ENCODE results near the gene FSIP1. TPM values are rescaled to one million over a fixed set of nuclear protein-coding genes. Genes with fewer than 3 reads are reported as not detected.

FSIP1 gene
- polyA plus RNA-seq, 3 donors, result 0.10 to 0.48 (median 0.21) TPM

DNA sequence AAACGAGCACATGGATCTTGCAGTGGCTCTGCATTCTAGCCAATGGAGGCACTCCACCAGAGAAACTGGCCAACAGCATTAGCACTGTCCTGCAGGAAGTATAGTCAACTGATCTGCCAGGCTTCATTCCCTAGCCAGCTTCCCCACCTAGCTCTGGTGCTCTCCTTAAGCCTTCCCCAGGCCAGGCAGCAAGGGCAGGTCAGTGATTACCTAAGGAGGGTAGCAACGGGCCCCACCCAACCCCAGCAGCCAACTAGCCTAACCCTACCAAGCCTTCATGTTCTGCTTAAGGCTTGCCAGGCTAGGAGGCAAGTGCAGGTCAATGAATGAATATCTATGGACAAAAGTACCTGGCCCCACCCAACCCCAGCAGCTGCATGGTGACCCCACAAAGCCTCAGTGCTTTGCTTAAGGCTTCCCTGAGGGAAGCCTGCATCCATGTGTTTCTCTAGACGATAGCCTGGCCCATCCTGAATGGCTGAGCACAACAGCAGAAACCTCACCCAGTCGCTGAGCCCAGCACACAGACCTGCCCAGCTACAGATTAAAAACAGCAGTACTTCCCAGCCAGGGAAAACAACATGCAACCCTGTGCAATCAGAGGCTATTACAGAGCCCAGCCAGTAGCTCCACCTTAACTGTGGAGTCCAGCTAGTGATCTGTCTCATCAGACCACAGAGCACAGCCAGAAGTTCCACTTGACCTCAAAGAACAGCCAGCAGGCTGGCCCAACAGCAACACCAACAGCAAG is 173.3 kb downstream of the FSIP1 start:
- H3K9ac ChIP-seq (ENCODE audit: insufficient read depth, low read length, poor library complexity, severe bottlenecking), result no peak overlapping the region
- H2AFZ ChIP-seq (ENCODE audit: insufficient read depth, low read depth, low read length, poor library complexity, severe bottlenecking), result no peak overlapping the region
- no peaks in the 10 kb centered on the region for H3K36me3 ChIP-seq (replicated peaks in 1 of 2; ENCODE audit: control insufficient read depth in 1 of 2, insufficient read depth in 2 of 2, low read length in 2 of 2)
- DNase-seq, result no peak
- no peaks in the 10 kb centered on the region for H3K4me1 ChIP-seq (ENCODE audit: control insufficient read depth in 1 of 2, insufficient read depth in 2 of 2, low read length in 2 of 2)
- TF ChIP-seq, protein P1, sequence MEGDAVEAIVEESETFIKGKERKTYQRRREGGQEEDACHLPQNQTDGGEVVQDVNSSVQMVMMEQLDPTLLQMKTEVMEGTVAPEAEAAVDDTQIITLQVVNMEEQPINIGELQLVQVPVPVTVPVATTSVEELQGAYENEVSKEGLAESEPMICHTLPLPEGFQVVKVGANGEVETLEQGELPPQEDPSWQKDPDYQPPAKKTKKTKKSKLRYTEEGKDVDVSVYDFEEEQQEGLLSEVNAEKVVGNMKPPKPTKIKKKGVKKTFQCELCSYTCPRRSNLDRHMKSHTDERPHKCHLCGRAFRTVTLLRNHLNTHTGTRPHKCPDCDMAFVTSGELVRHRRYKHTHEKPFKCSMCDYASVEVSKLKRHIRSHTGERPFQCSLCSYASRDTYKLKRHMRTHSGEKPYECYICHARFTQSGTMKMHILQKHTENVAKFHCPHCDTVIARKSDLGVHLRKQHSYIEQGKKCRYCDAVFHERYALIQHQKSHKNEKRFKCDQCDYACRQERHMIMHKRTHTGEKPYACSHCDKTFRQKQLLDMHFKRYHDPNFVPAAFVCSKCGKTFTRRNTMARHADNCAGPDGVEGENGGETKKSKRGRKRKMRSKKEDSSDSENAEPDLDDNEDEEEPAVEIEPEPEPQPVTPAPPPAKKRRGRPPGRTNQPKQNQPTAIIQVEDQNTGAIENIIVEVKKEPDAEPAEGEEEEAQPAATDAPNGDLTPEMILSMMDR (IDR thresholded peaks at IDR 0.05), result no peak
- no peaks in the 10 kb centered on the region for H3K27me3 ChIP-seq (ENCODE audit: control insufficient read depth in 2 of 2, insufficient read depth in 2 of 2, low read length in 2 of 2)
- H3K27ac ChIP-seq (ENCODE audit: low read depth in 1 of 2, low read length in 2 of 2), result no peak overlapping the region
- H3K27me3 Mint-ChIP-seq (ENCODE audit: low read depth in 3 of 3), result peaks cover 0 to 5% (median 0%) of the 10 kb centered on the region in 3 donors
- intact Hi-C loops (cut with micrococcal nuclease), result no loop called here
- no peak overlapping the region for H3K4me2 ChIP-seq (replicated peaks; ENCODE audit: extremely low read depth, low read length, poor library complexity, severe bottlenecking)
- H3K4me1 Mint-ChIP-seq, result peaks cover 4% of the 10 kb centered on the region
- no peaks in the 10 kb centered on the region for H3K79me2 ChIP-seq (ENCODE audit: insufficient read depth, low read length)
- H3K4me3 ChIP-seq (replicated peaks in 1 of 3; ENCODE audit: low read depth in 2 of 3, low read length in 3 of 3), result no peak overlapping the region
- no peak overlapping the region for H3K27ac Mint-ChIP-seq
- no peaks in the 10 kb centered on the region for H4K20me1 ChIP-seq (ENCODE audit: insufficient read depth, low read length)
- whole genome bisulfite sequencing (ENCODE audit: insufficient coverage), result 93% methylated on average over 4 of the region's 4 CpGs
- H3K4me3 Mint-ChIP-seq, result no peak overlapping the region
- peaks cover 15 to 18% of the 10 kb centered on the region in 2 donors for H3K9me3 ChIP-seq (replicated peaks in 1 of 2; ENCODE audit: control insufficient read depth in 1 of 2, insufficient read depth in 1 of 2, low read length in 2 of 2)
- H3K9me3 Mint-ChIP-seq, result peaks cover 16 to 41% (median 25%) of the 10 kb centered on the region in 7 donors
- H3K36me3 Mint-ChIP-seq, result no peaks in the 10 kb centered on the region

DNA sequence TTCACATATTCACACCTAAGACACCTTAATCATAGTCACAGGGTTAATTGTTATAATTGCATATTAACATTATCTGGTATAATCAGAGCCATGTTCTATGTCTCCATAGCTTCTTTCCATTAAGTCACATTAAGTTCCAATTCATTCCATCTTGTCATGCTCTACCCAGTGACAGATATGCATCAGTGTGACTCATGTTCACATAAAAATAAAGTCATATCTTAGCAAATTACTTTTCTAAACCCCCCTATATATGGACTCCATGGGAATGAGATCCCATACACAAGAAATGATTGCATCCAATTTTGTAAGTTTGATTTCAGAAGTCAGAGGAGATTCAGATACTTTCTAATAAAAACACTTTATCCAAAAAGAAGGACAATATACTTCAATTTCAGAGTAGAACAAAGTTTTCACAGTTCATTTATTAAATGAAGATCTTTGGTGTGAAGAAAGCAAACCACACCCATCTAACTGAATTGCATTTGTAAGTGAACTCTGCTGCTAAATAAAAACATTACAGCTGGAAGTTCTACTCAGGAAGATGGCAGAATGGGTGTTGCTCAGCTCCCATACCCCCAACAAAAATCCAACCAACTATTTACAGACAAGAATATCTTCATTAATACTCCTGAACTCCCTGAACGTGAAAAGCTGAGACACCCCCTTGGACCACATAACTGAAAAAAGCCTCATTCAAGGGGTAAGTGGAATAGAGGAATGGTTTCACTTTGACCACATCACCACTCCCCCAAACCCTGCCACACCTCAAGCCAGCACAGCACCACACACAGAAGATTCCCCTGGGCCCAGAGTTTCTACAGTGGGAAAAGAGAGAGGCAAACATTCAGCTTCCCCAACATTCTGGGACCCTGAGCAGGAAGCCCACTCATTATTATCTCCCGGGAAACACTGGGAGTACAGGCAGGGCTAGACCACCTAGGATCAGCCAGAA is 174.2 kb downstream of the FSIP1 start:
- no peak overlapping the region for H3K4me3 Mint-ChIP-seq
- Histone ChIP-seq H3K4me3 (replicated peaks in 1 of 3; ENCODE audit: low read depth in 2 of 3, low read length in 3 of 3) (no peak overlapping the region), H3K4me1 (ENCODE audit: control insufficient read depth in 1 of 2, insufficient read depth in 2 of 2, low read length in 2 of 2) (no peaks in the 10 kb centered on the region), H3K27me3 (ENCODE audit: control insufficient read depth in 2 of 2, insufficient read depth in 2 of 2, low read length in 2 of 2) (no peaks in the 10 kb centered on the region), H2AFZ (ENCODE audit: insufficient read depth, low read depth, low read length, poor library complexity, severe bottlenecking) (no peak overlapping the region), H3K27ac (ENCODE audit: low read depth in 1 of 2, low read length in 2 of 2) (no peak overlapping the region), H3K9me3 (replicated peaks in 1 of 2; ENCODE audit: control insufficient read depth in 1 of 2, insufficient read depth in 1 of 2, low read length in 2 of 2) (peaks cover 15 to 18% of the 10 kb centered on the region in 2 donors), H3K79me2 (ENCODE audit: insufficient read depth, low read length) (no peaks in the 10 kb centered on the region), H3K36me3 (replicated peaks in 1 of 2; ENCODE audit: control insufficient read depth in 1 of 2, insufficient read depth in 2 of 2, low read length in 2 of 2) (no peaks in the 10 kb centered on the region), H3K9ac (ENCODE audit: insufficient read depth, low read length, poor library complexity, severe bottlenecking) (no peak overlapping the region), H3K4me2 (replicated peaks; ENCODE audit: extremely low read depth, low read length, poor library complexity, severe bottlenecking) (no peak overlapping the region), H4K20me1 (ENCODE audit: insufficient read depth, low read length) (no peaks in the 10 kb centered on the region)
- H3K9me3 Mint-ChIP-seq, result peaks cover 16 to 41% (median 25%) of the 10 kb centered on the region in 7 donors
- peaks cover 0 to 5% (median 1%) of the 10 kb centered on the region in 3 donors for H3K27me3 Mint-ChIP-seq (ENCODE audit: low read depth in 3 of 3)
- intact Hi-C loops (cut with micrococcal nuclease), result no loop called here
- TF ChIP-seq, protein P1 (IDR thresholded peaks at IDR 0.05), result no peak
- H3K4me1 Mint-ChIP-seq, result no peaks in the 10 kb centered on the region
- no peak overlapping the region for H3K27ac Mint-ChIP-seq
- no peaks in the 10 kb centered on the region for H3K36me3 Mint-ChIP-seq
- WGBS (ENCODE audit: insufficient coverage), result 100% methylated on average over 1 of the region's 2 CpGs
- DNase-seq, result no peak

All from CD14-positive monocyte (primary cell).